SIG-M5 treated with dmso at 0.1 percent for 504 hours (cell line): ENCODE results near the gene QRSL1.
"Not testable (repeated sequence)": the region's sequence is repeated elsewhere in the genome, so short reads cannot be mapped to it uniquely, and the experiment has no call there.

Experiments used
- DNase-seq: peaks from one replicate; lab custom pipeline; 2025; ENCODE audit not compliant: unreplicated experiment; lab: John Stamatoyannopoulos, UW

The QRSL1 gene

DNA sequence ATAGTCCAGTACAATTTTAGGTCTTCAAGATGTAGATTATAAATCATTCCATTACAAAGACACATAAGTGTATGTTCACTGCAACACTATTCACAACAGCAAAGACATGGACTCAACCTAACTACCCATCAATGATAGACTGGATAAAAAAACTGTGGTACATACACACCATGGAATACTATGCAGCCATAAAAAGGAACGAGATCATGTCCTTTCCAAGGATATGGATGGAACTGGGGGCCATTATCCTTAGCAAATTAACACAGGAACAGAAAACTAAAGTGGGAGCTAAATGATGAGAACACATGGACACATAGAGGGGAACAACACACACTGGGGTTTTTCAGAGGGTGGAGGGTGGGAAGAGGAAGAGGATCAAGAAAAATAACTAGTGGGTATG, 6.3 kb upstream of the QRSL1 start:
- DNase-seq = no peak

DNA sequence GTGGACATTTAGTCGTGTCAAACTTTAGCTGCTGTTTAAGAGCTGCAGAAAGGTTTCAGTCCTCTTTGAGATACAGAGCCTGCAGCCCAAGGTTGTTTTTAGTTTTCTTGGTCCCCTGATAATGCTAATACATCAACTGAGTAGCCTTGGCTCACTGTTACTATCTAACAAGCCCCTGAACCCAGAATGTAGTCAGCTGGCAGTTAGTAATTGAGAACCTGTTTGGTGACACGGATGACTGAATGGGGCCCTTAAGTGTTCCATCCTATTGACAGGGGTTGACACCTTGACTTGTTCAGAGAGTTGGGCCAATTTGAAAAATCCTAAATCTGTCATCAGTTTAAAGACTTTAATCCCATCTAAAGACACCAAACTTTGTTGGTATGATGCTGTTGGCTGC, 2.9 kb upstream of the QRSL1 start:
- DNase-seq = no peak

DNA sequence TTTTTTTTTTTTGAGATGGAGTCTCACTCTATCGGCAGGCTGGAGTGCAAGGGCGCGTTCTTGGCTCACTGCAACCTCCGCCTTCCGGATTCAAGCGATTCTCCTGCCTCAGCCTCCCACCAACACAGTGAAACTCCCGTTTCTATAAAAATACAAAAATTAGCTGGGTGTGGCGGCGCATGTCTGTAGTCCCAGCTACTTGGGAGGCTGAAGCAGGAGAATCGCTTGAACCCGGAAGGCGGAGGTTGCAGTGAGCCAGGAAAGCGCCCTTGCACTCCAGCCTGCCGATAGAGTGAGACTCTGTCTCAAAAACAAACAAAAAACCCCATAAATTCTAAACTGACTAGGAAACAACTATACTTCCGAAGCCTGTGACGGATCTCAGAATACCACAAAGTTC, 1.6 kb upstream of the QRSL1 start:
- DNase-seq = not testable (repeated sequence)

DNA sequence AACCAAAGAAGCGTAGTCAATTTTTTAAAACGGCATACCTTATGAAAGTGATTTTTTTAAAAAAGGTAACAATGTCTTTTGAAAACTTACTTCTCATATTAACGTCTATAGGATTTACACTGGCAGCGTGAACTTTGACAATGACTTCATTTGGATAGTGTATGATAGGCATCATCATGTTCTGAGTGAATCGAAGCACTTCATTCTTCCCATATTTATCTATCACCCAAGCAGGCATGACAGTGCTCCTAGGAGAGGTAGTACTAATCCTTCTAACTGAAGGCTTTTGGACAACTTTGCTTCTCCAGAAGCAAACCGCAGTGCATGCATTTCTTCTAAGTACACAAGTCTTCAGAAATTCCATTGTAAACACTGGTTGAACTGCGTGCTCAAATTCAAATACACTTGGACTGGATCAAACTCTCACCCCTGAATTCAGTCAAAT, 698 bp upstream of the QRSL1 start:
- peak; percentile 16 for DNase-seq

DNA sequence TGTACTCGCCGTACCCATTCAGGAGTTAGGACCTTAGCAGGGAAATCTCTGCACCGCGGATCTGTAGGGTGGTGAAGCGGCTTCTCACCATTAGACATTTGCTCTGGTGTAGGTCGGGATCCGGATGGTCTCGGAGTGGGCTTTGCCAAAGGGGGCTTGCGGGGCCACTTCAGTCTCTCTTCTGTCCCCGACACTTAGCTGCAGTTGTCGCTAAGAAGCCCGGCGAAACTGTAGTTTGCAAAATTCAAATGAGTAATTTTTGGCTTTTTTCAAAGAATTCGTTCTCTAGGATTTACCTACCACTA, 433 bp downstream of the QRSL1 start:
- no peak for DNase-seq

DNA sequence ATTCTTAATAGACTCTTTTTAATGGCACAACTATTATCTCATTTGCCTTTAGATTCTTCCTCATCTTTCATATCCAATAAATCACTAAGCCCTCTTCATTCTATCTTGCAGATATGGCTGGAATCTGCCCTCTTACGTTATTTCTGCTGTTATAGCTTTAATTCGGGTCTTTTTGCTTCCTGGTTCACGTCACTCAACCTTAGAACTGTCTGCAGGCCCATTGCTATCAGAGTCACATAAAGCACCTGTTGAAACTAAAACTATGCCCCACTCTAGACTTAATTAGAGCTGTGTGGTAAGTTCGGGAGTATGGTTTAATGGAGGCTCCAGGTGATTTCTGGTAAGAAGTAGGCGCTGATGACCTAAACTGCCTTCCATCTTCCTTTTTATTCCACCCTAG, 988 bp downstream of the QRSL1 start:
- DNase-seq = peak; percentile 12

DNA sequence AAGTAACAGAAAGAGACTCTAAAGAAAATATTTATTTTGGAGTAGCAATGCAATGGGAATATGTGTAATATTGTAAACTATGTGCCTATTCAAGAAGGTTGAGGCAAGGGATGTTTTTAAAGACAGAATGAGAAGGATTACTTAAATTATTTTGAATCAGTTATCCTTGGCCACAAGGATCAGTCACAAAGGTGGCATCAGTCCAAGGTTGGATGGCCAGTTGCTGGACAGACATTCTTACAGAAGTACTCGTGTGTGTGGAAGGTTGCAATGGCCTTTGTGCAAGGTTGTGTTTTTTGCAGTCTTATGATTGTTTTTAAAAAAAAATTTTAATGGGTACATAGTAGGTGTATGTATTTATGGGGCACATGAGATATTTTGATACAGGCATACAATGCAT, 2.0 kb downstream of the QRSL1 start:
- no peak for DNase-seq

DNA sequence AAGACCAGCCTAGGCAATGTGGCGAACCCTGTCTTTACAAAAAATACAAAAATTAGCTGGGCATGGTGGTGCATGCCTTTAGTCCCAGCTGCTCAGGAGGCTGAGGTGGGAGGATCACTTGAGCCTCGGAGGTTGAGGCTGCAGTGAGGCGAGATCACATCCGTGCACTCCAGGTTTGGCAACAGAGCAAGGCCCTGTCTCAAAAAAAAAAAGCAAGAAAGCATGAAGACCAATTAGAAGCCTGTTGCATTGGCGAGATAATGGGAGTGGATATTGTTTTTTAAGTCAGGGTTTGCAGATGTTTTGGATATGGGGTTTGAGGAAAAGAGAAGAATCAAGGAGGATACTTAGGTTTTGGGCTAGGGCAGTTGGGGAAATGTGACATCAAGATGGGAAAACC, 5.2 kb downstream of the QRSL1 start:
- DNase-seq = no peak

DNA sequence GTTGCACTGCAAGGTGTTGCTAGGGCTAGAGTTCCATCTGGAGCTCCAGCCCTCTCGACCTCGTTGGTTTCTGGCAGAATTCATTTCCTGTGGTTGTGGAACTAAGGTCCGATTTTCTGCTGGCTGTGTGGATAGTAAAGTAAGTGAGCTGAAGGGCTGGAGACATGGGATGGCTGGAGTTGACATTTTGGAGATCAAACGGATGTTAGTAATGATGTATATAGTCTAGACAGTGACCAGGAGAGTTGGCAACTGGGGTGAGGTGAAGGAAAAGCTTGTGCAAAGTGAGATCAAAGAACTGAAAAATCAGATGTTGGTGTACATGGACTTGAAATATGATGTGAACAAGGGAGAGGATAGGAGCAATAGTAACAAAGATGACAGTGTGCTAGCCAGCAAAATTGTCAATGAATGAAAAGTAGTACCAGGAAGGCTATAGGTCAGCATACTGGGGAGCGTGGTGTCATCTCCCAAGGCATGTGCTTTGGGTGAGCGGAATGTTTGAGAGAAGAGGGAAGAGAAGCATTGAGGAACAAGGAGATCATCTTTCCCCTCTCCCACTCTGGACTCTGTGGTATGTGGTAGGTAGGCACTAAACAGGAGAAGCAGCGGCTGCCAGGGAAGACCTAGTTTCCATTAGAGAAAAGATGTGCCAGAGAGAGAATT, 7.8 kb downstream of the QRSL1 start:
- no peak for DNase-seq

DNA sequence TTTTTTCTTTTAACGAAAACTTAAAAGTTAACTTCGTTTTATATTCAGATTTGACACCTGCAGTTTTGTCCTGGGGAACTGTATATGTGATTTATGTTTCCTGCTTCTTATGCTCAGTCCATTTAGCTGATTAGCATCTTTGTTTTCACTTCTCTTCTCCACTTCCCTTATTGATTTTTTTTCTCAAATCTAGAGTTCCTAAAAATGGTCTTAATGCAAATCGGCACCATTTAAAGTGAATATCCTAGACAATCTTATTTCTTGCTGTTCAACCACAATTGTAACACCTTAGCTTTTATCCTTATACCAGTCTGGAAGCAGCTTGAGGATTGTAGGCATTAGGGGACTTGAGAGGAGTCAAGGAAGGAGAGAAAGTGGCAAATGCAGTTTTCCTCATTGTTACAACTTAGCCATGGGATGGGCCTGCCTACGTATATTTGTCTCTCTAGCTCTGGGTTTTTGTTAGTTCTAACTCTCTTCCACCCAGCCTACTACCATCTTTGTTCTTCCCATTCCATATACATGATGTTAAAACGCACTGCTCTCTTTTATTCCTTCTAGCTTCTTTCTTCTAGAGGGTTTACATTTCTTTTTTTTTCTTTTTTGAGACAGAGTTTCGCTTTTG, 8.5 kb downstream of the QRSL1 start:
- peak; percentile 49 for DNase-seq

DNA sequence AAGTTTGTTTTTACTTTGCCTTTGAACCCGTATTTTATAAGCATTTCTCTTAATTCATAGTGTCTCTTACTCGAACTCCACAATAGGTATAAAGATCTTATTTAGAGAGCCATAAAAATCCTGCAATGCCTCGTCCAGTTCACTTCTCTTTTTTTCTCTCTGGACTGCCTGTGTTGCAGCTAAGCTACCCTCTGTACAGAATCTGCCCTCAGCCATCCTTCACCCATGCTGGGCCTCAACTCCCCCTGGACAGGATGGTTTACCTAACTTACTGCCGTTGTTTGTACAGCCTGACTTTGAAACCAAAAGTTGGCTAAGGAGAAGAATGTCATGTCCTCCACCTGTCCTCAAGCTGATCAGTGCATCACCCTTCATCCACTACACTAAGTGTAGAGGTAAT, 10.4 kb downstream of the QRSL1 start:
- no peak for DNase-seq

DNA sequence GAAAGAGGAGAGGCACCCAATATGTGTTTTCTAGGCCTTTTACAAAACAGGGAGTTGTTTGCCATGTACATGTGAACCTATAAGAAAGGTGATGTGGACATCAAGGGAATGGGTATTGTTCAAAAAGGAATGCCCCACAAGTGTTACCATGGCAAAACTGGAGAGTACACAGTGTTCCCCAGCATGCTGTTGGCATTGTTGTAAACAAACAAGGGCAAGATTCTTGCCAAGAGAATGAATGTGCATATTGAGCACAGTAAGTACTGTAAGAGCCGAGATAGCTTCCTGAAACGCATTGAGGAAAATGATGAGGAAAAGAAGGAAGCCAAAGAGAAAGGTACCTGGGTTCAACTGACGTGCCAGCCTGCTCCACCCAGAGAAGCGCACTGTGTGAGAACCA, 13.1 kb downstream of the QRSL1 start:
- no peak for DNase-seq

DNA sequence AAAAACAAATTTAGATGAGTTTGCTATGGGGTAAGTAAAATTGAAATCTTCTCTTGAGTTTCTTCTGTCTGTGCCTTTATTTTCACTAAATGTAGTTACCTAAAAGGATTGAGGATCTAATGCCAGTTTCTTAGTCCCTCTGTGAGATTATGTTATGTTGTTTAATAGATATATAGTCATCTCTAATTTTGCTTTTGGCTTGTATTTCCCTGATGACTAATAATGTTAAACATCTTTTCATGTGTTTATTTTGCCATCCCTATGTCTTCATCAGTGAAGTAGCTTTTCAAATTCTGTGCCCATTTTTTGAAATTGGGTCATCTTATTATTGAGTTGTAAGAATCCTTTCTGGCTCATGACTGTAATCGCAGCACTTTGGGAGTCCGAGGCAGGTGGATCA, 13.7 kb downstream of the QRSL1 start:
- no peak for DNase-seq

DNA sequence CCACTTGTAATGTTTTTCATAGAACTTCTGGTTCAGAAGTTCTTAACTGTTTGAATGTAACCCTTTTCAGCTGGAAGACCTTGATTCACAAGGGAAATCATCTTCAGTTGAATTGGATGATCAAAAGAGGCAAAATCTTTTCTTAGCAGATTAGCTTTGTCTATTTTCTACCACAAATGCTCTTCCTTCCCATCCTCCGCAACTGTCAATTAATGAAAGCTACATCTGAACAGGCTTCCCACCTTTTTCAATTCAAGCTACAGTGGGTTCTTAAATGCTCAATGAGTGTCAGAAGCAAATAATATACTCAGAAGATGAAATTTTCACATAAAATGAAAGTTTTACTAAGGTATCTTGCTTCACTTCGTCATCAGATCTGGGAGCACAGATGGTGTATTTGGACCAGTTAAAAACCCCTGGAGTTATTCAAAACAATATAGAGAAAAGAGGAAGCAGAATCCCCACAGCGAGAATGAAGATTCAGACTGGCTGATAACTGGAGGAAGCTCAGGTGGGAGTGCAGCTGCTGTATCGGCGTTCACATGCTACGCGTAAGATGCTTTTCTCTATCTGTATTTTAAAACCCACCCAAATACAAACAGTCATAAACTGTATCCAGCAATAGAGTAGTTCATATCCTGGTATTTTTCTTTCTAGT, 19.4 kb downstream of the QRSL1 start:
- DNase-seq = no peak

DNA sequence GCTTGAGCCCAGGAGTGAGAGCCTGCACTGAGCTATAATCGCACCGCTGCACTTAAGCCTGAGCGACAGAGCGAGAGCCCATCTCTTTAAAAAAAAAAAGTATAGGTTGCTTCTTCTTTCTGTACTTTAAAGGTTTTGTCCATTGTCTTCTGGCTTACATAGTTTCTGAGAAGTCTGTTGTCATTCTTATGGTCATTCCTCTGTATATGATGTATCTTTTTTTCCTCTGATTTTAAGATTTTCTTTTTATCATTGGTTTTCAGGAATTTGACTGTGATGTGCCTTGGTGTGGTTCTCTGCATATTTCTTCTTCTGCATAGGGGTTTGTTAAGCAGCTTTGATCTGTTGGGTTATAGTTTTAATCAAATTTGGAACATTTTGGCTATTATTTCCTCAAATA, 29.1 kb downstream of the QRSL1 start:
- peak; percentile 14 for DNase-seq

DNA sequence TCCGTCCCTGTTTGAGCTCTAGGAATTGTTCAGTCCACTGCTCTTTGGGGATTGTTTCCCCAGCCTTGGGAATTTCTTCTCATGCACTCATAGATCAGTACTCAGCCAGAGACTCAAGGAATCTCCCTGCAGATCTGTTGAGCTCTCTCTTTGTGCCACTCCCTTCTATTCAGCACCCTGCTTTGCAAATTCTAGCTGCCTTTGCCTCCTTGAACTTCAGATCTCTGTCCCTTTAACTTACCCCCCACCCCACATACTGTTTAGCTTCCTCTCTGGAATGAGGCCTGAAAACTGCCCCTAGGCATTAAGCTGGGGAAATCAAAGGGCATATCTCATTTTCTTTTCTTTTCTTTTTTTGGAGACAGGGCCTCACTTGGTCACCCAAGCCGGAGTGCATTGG, 30.5 kb downstream of the QRSL1 start:
- DNase-seq = no peak

DNA sequence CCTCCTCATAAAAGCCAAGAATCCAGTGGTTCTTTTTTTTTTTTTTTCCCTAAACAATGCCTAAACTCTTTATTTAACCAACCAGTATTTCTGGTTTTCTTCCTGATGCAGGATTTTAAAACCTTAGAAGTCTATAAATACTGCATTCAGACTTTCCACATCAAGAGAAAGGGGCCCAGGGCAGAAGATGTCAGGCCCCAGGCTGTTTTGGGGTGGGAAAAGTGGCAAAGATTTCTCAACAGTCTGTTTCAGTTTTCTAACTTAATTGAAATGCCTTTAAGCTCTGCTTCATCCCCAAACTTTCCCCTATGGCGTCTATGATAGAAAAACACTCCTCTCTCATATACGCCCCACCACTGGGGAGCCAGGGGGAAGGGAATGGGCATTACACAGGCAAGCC, 33.1 kb downstream of the QRSL1 start:
- DNase-seq = peak; percentile 15

DNA sequence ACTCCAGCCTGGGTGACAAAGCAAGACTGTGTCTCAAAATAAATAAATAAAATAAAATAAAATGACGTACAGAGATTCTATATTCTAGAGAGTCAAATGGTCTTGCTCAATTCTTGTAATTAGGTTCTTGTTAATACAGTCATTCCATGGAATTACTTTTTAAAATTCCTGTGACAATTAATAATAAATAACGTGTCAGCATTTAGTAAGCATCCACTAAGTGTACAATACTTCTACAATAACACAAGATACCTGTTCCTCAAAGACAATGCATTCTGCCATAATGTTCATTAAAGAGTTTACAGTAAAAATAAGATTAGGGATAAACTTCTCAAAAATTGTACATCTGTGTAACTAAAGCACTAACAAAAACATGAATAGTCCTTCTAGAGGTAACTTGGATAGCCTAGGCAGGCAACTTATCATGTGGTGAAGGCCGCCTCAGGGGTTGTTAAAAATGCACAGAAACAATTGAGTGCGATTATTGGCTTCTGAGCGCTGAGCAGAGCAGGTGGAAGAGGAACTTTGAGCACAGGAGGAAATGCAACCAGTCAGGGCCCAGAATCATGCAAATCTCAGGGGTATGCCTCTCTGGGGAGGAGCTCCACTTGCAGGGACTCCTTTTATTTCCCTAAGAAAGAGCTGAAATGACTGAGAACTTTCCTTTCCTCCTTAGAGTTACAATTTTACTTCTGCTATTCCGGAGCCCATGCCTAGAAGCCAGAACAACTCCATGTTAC, 37.1 kb downstream of the QRSL1 start:
- DNase-seq = peak; percentile 6

DNA sequence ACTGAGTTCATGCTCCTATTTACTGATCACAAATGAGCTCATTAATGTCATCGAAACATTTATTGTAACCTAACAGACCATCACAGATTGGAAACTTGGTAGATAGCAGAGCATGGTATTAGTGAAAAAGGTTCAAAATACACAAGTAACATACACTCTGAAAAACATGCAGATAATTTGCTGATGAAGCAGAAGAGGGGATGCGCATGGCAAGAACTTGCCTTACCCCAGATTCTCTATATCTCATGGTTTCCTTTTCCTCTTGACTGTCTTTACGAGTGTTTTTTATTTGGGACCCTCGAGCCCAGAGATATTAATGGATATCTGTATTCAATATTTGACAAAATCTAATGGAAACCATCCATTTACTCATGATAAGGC, 37.6 kb downstream of the QRSL1 start:
- DNase-seq = no peak

DNA sequence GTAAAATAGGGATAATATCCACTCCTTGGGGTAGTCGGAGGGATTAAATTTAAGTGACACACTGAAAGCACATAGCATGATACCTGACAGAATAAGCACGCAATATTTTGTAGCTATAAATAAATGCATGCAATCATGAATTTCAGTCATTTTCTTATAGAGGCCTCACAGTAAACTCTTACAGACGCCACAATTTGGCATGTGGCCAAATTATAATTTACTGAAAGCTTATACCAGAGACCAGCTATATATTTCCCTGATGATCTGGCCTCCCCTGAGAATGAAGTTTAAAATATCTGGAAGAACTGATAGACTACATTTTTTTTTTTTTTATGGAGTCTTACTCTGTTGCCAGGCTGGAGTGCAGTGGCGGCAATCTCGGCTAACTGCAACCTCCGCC, 40.9 kb downstream of the QRSL1 start:
- DNase-seq = no peak

DNA sequence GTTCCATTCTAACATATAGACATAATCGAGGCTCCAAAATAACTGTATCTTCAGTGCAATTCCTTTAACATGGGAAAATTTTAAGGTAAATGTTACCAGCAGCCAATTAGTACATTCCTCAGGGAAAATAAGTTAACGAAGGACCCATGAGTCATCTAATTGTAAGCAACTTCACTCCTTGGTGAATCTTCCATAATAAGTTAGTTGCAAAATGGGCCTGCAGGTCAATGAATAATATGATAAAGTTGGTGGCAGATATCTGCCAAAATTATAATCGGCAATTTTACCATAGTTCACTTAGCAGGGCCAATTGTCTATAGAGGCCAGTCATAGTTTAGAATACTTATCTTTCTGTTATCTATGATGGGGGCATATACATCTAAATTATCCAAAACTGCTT, 42.3 kb downstream of the QRSL1 start:
- no peak for DNase-seq

DNA sequence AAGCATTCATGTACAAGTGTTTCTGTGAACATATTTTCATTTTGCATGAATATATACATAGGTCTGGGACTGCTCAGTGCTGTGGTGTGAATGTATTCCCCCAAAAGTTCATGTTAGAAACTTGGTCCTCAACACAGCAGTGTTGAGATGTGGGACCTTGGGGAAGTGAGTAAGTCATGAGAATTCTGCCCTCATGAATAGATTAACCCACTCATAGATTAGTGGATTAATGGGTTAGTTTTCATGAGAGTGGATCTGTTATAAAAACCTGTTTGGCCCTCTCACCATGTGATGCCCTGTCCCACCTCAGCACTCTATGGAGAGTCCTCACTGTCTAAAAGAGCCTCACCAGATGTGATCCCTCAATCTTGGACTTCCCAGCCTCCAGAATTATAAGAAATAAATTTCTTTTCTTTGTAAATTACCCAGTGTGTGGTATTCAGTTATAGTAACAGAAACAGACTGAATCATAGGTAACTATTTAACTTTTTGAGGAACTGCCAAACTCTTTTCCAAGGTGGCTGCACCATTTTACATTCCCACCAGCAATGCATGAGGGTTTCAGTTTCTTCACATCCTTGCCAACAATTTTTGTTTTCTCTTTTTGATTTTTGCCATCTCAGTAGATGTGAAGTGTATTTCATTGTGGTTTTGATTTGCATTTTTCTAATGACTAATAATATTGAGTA, 45.3 kb downstream of the QRSL1 start:
- no peak for DNase-seq
